IMR-90 (cell line): ENCODE data around the gene SRSF2. TPM values are rescaled to one million over a fixed set of nuclear protein-coding genes. Genes with fewer than 3 reads are reported as not detected.
A peak's percentile ranks its signal among the peaks of the same experiment; 100 is the strongest.

Experiments used
- ATAC-seq: fragments of 200-7000 bp; cut with Tn5 transposase; 2 replicates; pipeline ENCODE4 v1.9.1; 2020; ENCODE audit warnings: low read depth, mild to moderate bottlenecking, moderate library complexity
- BruUV-seq: library from RNA; stranded (reverse); fragments of 400-500 nt; replicated peaks from 2 replicates; lab custom pipeline; 2021; lab: Mats Ljungman, UMichigan
- CTCF ChIA-PET: fragments of 300-600 bp; formaldehyde crosslinking; extraction: SDS; loops from one replicate; lab custom pipeline; 2021; ENCODE audit warnings: antibody characterized with exemption; lab: Yijun Ruan, JAX
- POLR2A ChIA-PET: fragments of 300-600 bp; sonication (Branson Sonifier 250); formaldehyde crosslinking; loops from one replicate; lab custom pipeline; 2022; ENCODE audit warnings: antibody characterized with exemption; ENCODE audit not compliant: unreplicated experiment; lab: Charles Lee
- DNase-seq: peaks from one replicate; pipeline ENCODE4 v3.0.0; 2013
- H2AFZ ChIP-seq: replicated peaks from 2 replicates; pipeline ENCODE3; 2013; ENCODE audit warnings: low read length, mild to moderate bottlenecking; ENCODE audit not compliant: poor library complexity
- H2AK5ac ChIP-seq: 2 replicates; pipeline ENCODE4 v1.6.1; 2013; ENCODE audit warnings: low read depth, low read length, inconsistent platforms
- H2AK9ac ChIP-seq: replicated peaks from 2 replicates; pipeline ENCODE3; 2013; ENCODE audit warnings: mild to moderate bottlenecking, low read depth, low read length, moderate library complexity; ENCODE audit not compliant: poor library complexity
- H2BK120ac ChIP-seq: 2 replicates; pipeline ENCODE4 v1.6.1; 2013; ENCODE audit warnings: low read depth, low read length, inconsistent platforms
- H2BK15ac ChIP-seq: 3 replicates; pipeline ENCODE4 v1.6.1; 2013; ENCODE audit warnings: low read depth, low read length, inconsistent platforms
- H2BK20ac ChIP-seq: 2 replicates; pipeline ENCODE4 v1.6.1; 2013; ENCODE audit warnings: low read depth, mild to moderate bottlenecking, inconsistent platforms, low read length, moderate library complexity
- H2BK5ac ChIP-seq: 2 replicates; pipeline ENCODE4 v1.6.1; 2013; ENCODE audit warnings: mild to moderate bottlenecking, low read depth, low read length, inconsistent platforms; ENCODE audit not compliant: poor library complexity, severe bottlenecking
- H3K14ac ChIP-seq: replicated peaks from 2 replicates; pipeline ENCODE4 v1.6.1; 2013; ENCODE audit warnings: low read depth, low read length, inconsistent platforms
- H3K18ac ChIP-seq: 2 replicates; pipeline ENCODE4 v1.6.1; 2013; ENCODE audit warnings: low read depth, low read length, control low read depth
- H3K23ac ChIP-seq: 2 replicates; pipeline ENCODE4 v1.6.1; 2013; ENCODE audit warnings: low read depth, low read length, inconsistent platforms
- H3K27ac ChIP-seq: 2 replicates; pipeline ENCODE4 v1.5.1; 2013; ENCODE audit warnings: mild to moderate bottlenecking, control low read depth, low read length; ENCODE audit not compliant: insufficient read depth
- H3K27me3 ChIP-seq: 2 replicates; pipeline ENCODE4 v1.6.1; 2013; ENCODE audit warnings: low read length; ENCODE audit not compliant: control insufficient read depth, insufficient read depth
- H3K36me3 ChIP-seq: 2 replicates; pipeline ENCODE4 v1.6.1; 2013; ENCODE audit warnings: low read length, mixed read lengths; ENCODE audit not compliant: control insufficient read depth, insufficient read depth
- H3K4ac ChIP-seq: 2 replicates; pipeline ENCODE4 v1.6.1; 2013; ENCODE audit warnings: low read depth, low read length, inconsistent platforms
- H3K4me1 ChIP-seq: 2 replicates; pipeline ENCODE4 v1.6.1; 2013; ENCODE audit warnings: low read length, mixed read lengths; ENCODE audit not compliant: control insufficient read depth, insufficient read depth
- H3K4me2 ChIP-seq: 2 replicates; pipeline ENCODE4 v1.6.1; 2013; ENCODE audit warnings: low read depth, mild to moderate bottlenecking, control low read depth, low read length, moderate library complexity
- H3K4me3 ChIP-seq: 2 replicates; pipeline ENCODE4 v1.5.1; 2013; ENCODE audit warnings: low read depth, mild to moderate bottlenecking, control low read depth, low read length, moderate library complexity; ENCODE audit not compliant: insufficient read depth
- H3K56ac ChIP-seq: 2 replicates; pipeline ENCODE4 v1.6.1; 2013; ENCODE audit warnings: low read length, inconsistent platforms; ENCODE audit not compliant: insufficient read depth; ENCODE audit errors: extremely low read depth
- H3K79me1 ChIP-seq, 2 experiments: 2 replicates each; pipeline ENCODE4 v1.6.1; 2013; ENCODE audit warnings: low read length in 2 of 2, inconsistent platforms in 1 of 2, low read depth in 1 of 2
- H3K9ac ChIP-seq: 2 replicates; pipeline ENCODE4 v1.6.1; 2013; ENCODE audit warnings: low read depth, low read length, control low read depth
- H3K9me1 ChIP-seq: 2 replicates; pipeline ENCODE4 v1.6.1; 2013; ENCODE audit warnings: low read length, inconsistent platforms; ENCODE audit not compliant: insufficient read depth
- H3K9me3 ChIP-seq: 2 replicates; pipeline ENCODE4 v1.6.1; 2013; ENCODE audit warnings: low read length; ENCODE audit not compliant: control insufficient read depth, insufficient read depth
- H4K20me1 ChIP-seq: 2 replicates; pipeline ENCODE4 v1.6.1; 2013; ENCODE audit warnings: low read length, inconsistent platforms; ENCODE audit not compliant: insufficient read depth
- H4K5ac ChIP-seq: 2 replicates; pipeline ENCODE4 v1.6.1; 2013; ENCODE audit warnings: mild to moderate bottlenecking, low read depth, low read length, control low read depth
- H4K8ac ChIP-seq, 2 experiments: 2 replicates each; pipeline ENCODE4 v1.6.1; 2013; ENCODE audit warnings: low read depth in 2 of 2, low read length in 2 of 2, control low read depth in 1 of 2, inconsistent platforms in 1 of 2
- H4K91ac ChIP-seq: 2 replicates; pipeline ENCODE4 v1.6.1; 2013; ENCODE audit warnings: low read depth, low read length, inconsistent platforms; ENCODE audit not compliant: insufficient read depth
- BHLHE40 ChIP-seq: fragments of 150-350 bp; IDR thresholded peaks from 2 replicates; pipeline ENCODE4 v1.6.1; 2016; ENCODE audit warnings: mild to moderate bottlenecking, low read depth, low read length
- CHD1 ChIP-seq: IDR thresholded peaks from 2 replicates; pipeline ENCODE4 v1.6.1; 2012; ENCODE audit warnings: low read depth, low read length, improper control_type of control experiment
- MAZ ChIP-seq: IDR thresholded peaks from 2 replicates; pipeline ENCODE4 v1.6.1; 2012; ENCODE audit warnings: low read depth, mild to moderate bottlenecking, low read length, improper control_type of control experiment, moderate library complexity, borderline replicate concordance
- MXI1 ChIP-seq: IDR thresholded peaks from 2 replicates; pipeline ENCODE4 v1.6.1; 2012; ENCODE audit warnings: low read depth, mild to moderate bottlenecking, low read length, moderate library complexity, borderline replicate concordance
- POLR2A ChIP-seq: IDR thresholded peaks from 2 replicates; pipeline ENCODE4 v1.6.1; 2012; ENCODE audit warnings: mild to moderate bottlenecking, low read depth, low read length
- USF2 ChIP-seq: fragments of 150-350 bp; IDR thresholded peaks from 2 replicates; pipeline ENCODE4 v1.6.1; 2017; ENCODE audit warnings: mild to moderate bottlenecking, antibody characterized with exemption, low read length, low read depth
- WGBS, 2 experiments: methylation state at CpG; one replicate each; pipeline versions ENCODE4 v1.1.5 to v1.1.7; 2013; ENCODE audit warnings: missing lambda C conversion rate in 2 of 2; ENCODE audit not compliant: insufficient read length in 1 of 2; ENCODE audit errors: extremely low coverage in 2 of 2; 5-methylcytosine and 5-hydroxymethylcytosine counted together
- dilution Hi-C: fragments of 300-500 bp; cut with HindIII; formaldehyde crosslinking; loops from one replicate; pipeline ENCODE4 v1.14.3; 2018; ENCODE audit warnings: low sequenced_read_pairs; ENCODE audit not compliant: unreplicated experiment
- in situ Hi-C: fragments of 300-500 bp; cut with MboI; formaldehyde crosslinking; loops from 3 replicates; pipeline ENCODE4 v1.14.3; 2019; ENCODE audit warnings: low sequenced_read_pairs, inconsistent platforms, mixed read lengths
- intact Hi-C: fragments of 100-400 bp; cut with micrococcal nuclease; formaldehyde crosslinking; loops from 2 replicates; pipeline ENCODE4 v1.10.0; 2022
- polyA plus RNA-seq, 3 experiments: library from polyadenylated mRNA; depleted of rRNA; stranded (reverse); fragments of >200 nt; gene quantifications; 2 replicates each; pipeline ENCODE4 v1.2.3, GENCODE V29; 2012; ENCODE audit warnings: low replicate concordance in 1 of 3
- total RNA-seq: library from RNA; depleted of rRNA; stranded (reverse); fragments of >200 nt; gene quantifications from 2 replicates; pipeline ENCODE4 v1.2.3, GENCODE V29; 2012
- TF ChIP-seq, protein P1 (sequence below): conservative IDR thresholded peaks from 2 replicates; pipeline ENCODE4 v1.5.1; 2012; ENCODE audit warnings: mild to moderate bottlenecking, low read depth, low read length, improper control_type of control experiment

SRSF2 gene
- total and polyA plus RNA-seq, 2 of the 4 experiments (the other 2 are of a cell fraction): 98.0 to 296 TPM

- Histone ChIP-seq H4K20me1 (peaks cover 34% of the 10 kb centered on the region; the same call in 1 of the 2 replicates), H3K23ac (peak overlapping the region; percentile 49; the same call in 1 of the 2 replicates), H2AFZ (peak overlapping the region; percentile 46), H3K56ac (peak overlapping the region; percentile 28; the same call in 1 of the 2 replicates), H3K27ac (peak overlapping the region; percentile 75), H2BK5ac (peak overlapping the region; percentile 93), H2BK15ac (peak overlapping the region; percentile 89; the same call in 2 of the 3 replicates), H3K4ac (peak overlapping the region; percentile 89), H3K4me2 (peak overlapping the region; percentile 60), H3K14ac (peak overlapping the region; percentile 76), H3K4me3 (no peak overlapping the region), H2BK120ac (peak overlapping the region; percentile 86), H2BK20ac (peak overlapping the region; percentile 66), H3K9me3 (no peaks in the 10 kb centered on the region), H3K9me1 (peaks cover 28% of the 10 kb centered on the region), H3K4me1 (peaks cover 21% of the 10 kb centered on the region), H2AK5ac (peak overlapping the region; percentile 91), H3K9ac (peak overlapping the region; percentile 1; the same call in 1 of the 2 replicates), H3K27me3 (no peaks in the 10 kb centered on the region), H4K91ac (peak overlapping the region; percentile 87), H3K79me1 (peaks cover 21 to 77% of the 10 kb centered on the region in 2 experiments; a peak in 3 of 4 replicates), H4K5ac (peak overlapping the region; percentile 69), H3K36me3 (peaks cover 33% of the 10 kb centered on the region), H2AK9ac (peak overlapping the region; percentile 96), H4K8ac (peak overlapping the region; percentile 47 to 75; a peak in 3 of 4 replicates), H3K18ac (peak overlapping the region; percentile 80)
- 66% methylated on average over 6 of the region's 11 CpGs; no CpG with 5 or more reads in 1 of the 2 experiments for WGBS, 2 experiments
- TF ChIP-seq, protein P1, sequence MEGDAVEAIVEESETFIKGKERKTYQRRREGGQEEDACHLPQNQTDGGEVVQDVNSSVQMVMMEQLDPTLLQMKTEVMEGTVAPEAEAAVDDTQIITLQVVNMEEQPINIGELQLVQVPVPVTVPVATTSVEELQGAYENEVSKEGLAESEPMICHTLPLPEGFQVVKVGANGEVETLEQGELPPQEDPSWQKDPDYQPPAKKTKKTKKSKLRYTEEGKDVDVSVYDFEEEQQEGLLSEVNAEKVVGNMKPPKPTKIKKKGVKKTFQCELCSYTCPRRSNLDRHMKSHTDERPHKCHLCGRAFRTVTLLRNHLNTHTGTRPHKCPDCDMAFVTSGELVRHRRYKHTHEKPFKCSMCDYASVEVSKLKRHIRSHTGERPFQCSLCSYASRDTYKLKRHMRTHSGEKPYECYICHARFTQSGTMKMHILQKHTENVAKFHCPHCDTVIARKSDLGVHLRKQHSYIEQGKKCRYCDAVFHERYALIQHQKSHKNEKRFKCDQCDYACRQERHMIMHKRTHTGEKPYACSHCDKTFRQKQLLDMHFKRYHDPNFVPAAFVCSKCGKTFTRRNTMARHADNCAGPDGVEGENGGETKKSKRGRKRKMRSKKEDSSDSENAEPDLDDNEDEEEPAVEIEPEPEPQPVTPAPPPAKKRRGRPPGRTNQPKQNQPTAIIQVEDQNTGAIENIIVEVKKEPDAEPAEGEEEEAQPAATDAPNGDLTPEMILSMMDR: peak; percentile 14; the same call in 1 of the 2 replicates
- TF ChIP-seq POLR2A: no peak
- peak; percentile 39; the same call in 1 of the 2 replicates for TF ChIP-seq MAZ
- no peak for TF ChIP-seq USF2
- no peak for TF ChIP-seq MXI1
- TF ChIP-seq BHLHE40: no peak
- no peak for TF ChIP-seq CHD1
- in situ Hi-C loops: no loop called here
- dilution Hi-C loops: no loop called here
- ChIA-PET CTCF (interaction anchor here (0.6 to 1.2 kb wide), 2 partner anchors 26 to 47 kb away, joined by 3 to 5 read pairs; no protein-coding TSS in a partner anchor), POLR2A (interaction anchor here (0.6 to 0.7 kb wide), 2 partner anchors 33 to 152 kb away, joined by 3 read pairs; no protein-coding TSS in a partner anchor)
- no TSS peak for BruUV-seq
- intact Hi-C loops: loop anchor here (1.0 to 10.0 kb wide), 2 partner anchors 21 to 1917 kb away; no protein-coding TSS in a partner anchor
- DNase-seq: no peak
- peak; percentile 23 for ATAC-seq
Observed at GRCh38 chr17:76688165-76688622, 48.9 kb downstream of the SRSF2 start.
